Brain pericyte (primary cell): ENCODE data around the gene CLEC16A.
A peak's percentile ranks its signal among the peaks of the same experiment; 100 is the strongest.

Experiments used
- DNase-seq: peaks from one replicate; pipeline ENCODE4 v3.0.0-alpha.2; 2012; ENCODE audit warnings: low read depth, low spot score

CLEC16A gene, protein sequence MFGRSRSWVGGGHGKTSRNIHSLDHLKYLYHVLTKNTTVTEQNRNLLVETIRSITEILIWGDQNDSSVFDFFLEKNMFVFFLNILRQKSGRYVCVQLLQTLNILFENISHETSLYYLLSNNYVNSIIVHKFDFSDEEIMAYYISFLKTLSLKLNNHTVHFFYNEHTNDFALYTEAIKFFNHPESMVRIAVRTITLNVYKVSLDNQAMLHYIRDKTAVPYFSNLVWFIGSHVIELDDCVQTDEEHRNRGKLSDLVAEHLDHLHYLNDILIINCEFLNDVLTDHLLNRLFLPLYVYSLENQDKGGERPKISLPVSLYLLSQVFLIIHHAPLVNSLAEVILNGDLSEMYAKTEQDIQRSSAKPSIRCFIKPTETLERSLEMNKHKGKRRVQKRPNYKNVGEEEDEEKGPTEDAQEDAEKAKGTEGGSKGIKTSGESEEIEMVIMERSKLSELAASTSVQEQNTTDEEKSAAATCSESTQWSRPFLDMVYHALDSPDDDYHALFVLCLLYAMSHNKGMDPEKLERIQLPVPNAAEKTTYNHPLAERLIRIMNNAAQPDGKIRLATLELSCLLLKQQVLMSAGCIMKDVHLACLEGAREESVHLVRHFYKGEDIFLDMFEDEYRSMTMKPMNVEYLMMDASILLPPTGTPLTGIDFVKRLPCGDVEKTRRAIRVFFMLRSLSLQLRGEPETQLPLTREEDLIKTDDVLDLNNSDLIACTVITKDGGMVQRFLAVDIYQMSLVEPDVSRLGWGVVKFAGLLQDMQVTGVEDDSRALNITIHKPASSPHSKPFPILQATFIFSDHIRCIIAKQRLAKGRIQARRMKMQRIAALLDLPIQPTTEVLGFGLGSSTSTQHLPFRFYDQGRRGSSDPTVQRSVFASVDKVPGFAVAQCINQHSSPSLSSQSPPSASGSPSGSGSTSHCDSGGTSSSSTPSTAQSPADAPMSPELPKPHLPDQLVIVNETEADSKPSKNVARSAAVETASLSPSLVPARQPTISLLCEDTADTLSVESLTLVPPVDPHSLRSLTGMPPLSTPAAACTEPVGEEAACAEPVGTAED

GRCh38 chr16:10944249-10945064 lies at the start of gene CLEC16A:
TSS of gene CLEC16A (plus strand) at chr16:10944564. CDS start at chr16:10944718, 154 bp downstream.
- DNase-seq: peak; percentile 89

GRCh38 chr16:10895053-10895946 lies 49.1 kb upstream of the CLEC16A start:
- DNase-seq: no peak

DNA sequence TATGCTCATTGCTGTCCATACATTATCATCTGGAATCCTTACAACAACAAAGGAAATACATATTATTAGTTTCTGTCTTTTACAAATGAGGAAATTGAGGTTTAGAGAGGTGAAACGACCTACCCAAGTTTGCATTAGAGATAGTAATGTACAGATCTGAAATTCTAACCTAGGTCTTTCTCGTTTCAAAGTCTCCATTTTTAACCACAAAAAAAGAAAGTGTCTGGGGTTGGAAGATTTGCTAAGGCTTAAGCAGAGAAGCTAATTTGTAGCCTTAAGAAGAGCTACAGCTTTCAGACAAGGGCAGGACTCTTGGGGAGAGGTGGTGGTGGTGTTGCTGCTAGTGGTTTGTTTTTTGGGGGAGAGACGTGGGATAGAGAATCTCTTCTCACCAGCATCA lies 48.2 kb upstream of the CLEC16A start:
- DNase-seq: no peak

GRCh38 chr16:10896723-10897122 lies 47.6 kb upstream of the CLEC16A start:
- no peak for DNase-seq

GRCh38 chr16:10897134-10897533 lies 47.2 kb upstream of the CLEC16A start:
- no peak for DNase-seq

DNA sequence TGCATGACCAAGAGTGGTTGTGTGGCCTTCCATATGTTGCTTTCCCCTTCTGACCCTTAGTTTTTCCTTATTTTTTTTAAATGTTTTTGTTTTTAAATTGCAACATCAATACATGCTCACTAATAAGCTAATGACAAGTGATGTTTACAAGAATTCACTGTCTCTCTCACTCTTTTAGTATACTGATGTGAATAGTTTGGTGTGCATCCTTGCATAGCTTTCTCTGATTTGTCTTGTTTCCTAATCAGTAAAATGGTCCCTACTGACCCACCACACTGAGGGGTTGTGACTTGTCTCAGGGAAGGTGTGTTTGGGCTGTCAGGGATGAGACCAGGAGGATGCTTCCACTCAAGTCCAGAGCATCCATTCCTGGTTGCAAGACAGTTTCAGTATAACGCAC lies 41.4 kb upstream of the CLEC16A start:
- no peak for DNase-seq

- DNase-seq: no peak
These were observed 37.9 kb upstream of the CLEC16A start for GRCh38 chr16:10906482-10906881.

DNA sequence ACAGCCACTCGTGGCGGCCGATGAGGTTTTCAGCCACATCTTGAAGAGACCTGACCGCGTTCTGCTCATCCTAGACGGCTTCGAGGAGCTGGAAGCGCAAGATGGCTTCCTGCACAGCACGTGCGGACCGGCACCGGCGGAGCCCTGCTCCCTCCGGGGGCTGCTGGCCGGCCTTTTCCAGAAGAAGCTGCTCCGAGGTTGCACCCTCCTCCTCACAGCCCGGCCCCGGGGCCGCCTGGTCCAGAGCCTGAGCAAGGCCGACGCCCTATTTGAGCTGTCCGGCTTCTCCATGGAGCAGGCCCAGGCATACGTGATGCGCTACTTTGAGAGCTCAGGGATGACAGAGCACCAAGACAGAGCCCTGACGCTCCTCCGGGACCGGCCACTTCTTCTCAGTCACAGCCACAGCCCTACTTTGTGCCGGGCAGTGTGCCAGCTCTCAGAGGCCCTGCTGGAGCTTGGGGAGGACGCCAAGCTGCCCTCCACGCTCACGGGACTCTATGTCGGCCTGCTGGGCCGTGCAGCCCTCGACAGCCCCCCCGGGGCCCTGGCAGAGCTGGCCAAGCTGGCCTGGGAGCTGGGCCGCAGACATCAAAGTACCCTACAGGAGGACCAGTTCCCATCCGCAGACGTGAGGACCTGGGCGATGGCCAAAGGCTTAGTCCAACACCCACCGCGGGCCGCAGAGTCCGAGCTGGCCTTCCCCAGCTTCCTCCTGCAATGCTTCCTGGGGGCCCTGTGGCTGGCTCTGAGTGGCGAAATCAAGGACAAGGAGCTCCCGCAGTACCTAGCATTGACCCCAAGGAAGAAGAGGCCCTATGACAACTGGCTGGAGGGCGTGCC lies 37.2 kb upstream of the CLEC16A start:
- DNase-seq: no peak

- no peak for DNase-seq
These were observed 36.7 kb upstream of the CLEC16A start for GRCh38 chr16:10907757-10908045.

GRCh38 chr16:10911267-10911666 lies 33.1 kb upstream of the CLEC16A start:
- DNase-seq: no peak

GRCh38 chr16:10916534-10916933 lies 27.8 kb upstream of the CLEC16A start:
- DNase-seq: no peak

DNA sequence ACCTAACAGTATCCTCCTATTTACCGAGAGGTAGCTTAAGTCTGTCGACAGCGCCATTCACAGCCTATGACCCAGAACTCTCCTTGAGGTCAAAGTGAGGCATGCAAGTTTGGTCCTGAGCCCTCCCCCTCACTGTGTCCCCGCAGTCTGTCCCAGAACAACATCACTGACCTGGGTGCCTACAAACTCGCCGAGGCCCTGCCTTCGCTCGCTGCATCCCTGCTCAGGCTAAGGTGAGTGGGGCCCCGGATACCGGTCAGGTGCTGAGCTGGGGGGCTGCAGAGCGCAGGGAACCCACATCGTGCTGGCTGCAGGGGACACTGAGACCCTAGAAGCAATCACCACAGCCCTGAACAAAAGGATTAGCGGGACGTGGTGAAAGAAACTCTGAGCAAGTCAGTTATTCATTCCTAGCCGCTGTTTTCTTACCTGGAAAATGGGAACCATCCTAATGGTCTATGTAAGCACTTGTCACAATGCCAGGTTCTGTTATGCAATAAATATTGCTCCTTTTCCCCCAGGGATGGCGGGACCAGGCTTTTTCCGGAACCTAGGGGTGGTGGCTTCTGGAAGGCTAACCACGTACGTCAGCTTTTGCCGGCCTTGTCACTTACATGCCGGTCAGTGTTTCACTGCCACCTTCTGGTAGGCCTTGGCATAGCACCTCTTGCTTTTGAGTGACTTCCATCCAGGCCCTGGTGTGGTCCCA lies 25.9 kb upstream of the CLEC16A start:
- peak; percentile 65 for DNase-seq

DNA sequence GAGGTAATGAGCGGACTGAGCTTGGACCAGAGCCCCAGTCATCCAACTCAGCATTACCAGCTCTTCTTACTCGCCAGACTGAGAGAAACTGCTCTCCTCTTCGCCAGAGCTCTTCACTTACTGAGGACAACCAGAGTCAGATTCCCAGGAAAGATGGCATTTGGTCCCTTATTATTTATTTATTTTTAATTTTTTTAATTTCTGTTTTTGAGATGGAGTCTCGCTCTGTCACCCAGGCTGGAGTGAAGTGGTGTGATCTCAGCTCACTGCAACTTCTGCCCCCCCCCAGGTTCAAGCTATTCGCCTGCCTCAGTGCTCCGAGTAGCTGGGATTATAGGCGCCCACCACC lies 25.4 kb upstream of the CLEC16A start:
- DNase-seq: no peak

- no peak for DNase-seq
These were observed 23.5 kb upstream of the CLEC16A start for GRCh38 chr16:10920726-10921427.

DNA sequence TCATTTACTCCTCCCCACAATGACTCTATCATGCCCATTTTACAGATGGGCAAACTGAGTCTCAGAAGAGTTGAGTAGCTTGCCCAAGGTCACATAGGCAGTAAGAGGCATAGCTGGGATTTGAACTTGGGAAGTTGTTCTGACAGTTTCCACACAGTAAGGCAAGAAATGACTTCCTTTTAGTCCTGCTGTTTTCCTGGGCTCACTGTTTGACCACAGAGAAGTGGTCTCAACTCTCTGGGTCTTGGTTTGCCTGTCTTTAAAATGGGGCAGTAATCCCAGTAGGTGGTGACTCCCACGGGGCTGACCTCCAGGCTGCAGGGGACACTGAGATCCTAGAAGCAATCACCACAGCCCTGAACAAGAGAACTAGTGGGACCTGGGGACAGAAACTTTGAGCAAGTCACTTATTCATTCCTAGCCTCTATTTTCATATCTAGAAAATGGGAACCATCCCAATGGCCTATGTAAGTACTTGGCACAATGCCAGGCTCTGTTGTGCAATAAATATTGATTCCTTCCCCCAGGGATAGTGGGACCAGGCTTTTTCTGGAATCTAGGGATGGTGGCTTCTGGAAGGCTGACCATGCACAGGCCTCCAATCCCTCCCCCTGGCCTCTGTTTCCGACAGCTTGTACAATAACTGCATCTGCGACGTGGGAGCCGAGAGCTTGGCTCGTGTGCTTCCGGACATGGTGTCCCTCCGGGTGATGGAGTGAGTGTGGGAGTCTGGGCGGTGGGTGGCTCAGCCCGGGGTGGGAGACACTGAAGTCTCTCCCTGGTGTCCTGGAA lies 22.6 kb upstream of the CLEC16A start:
- DNase-seq: no peak

DNA sequence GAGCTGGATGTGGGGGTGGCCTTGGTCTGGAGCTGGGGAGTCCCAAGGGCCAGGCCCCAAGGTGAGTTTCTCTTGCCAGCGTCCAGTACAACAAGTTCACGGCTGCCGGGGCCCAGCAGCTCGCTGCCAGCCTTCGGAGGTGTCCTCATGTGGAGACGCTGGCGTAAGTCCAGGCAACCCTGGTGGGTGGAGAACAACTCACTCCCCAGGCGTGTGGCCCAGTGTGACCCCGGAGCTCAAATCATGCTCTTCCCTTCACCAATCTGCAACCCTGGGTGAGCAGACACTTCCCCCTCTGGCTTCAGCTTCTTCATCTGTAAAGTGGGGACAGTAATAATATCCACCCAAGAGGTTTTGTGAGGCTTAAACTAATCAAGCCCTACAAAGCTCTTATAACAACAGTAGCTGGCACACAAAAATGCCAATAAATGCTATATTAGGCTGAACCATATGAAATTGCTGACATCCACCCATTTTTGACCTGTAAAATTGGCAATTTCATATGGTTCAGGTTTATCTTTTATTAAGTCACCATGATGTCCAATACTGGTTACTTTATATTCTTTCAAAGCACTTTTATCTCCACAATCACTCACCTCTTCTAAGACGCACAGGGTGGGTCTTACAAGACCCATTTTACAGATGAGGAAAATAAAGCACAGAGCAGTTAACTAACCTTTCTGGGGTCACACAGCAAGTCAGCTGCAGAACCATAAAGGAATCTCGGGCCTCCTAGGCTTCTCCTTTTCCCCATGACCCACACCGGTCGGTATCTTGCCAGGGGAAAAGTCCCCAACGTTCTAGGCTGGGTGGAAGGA lies 21.8 kb upstream of the CLEC16A start:
- no peak for DNase-seq

- no peak for DNase-seq
These were observed 21.2 kb upstream of the CLEC16A start for GRCh38 chr16:10923146-10923649.
